Loucy (cell line): ENCODE measurements around the gene SLC7A6OS.

Source experiments
- H2AFZ ChIP-seq: fragments of 200-600 bp; sonication (generic); 2 replicates; pipeline ENCODE4 v1.6.0; 2016; ENCODE audit warnings: antibody characterized with exemption, mild to moderate bottlenecking, low read length, moderate library complexity
- H3F3A ChIP-seq: fragments of 200-600 bp; 2 replicates; pipeline ENCODE4 v1.6.0; 2016; ENCODE audit warnings: antibody characterized with exemption, low read depth, mild to moderate bottlenecking
- H3K27me3 ChIP-seq: fragments of 200-600 bp; sonication (generic); 2 replicates; pipeline ENCODE4 v1.6.1; 2014; ENCODE audit warnings: low read length, mild to moderate bottlenecking; ENCODE audit not compliant: insufficient read depth, poor library complexity, severe bottlenecking
- H3K36me3 ChIP-seq: fragments of 200-600 bp; sonication (generic); 2 replicates; pipeline ENCODE4 v1.6.1; 2016; ENCODE audit warnings: low read length; ENCODE audit not compliant: insufficient read depth
- H3K4me1 ChIP-seq: fragments of 200-600 bp; sonication (generic); 2 replicates; pipeline ENCODE4 v1.5.1; 2014; ENCODE audit warnings: low read length, mild to moderate bottlenecking; ENCODE audit not compliant: insufficient read depth, poor library complexity, severe bottlenecking
- H3K4me2 ChIP-seq: fragments of 200-600 bp; sonication (generic); 2 replicates; pipeline ENCODE4 v1.6.0; 2014; ENCODE audit warnings: antibody characterized with exemption, low read length, low read depth, mild to moderate bottlenecking; ENCODE audit not compliant: poor library complexity, severe bottlenecking
- H3K4me3 ChIP-seq: fragments of 200-600 bp; sonication (generic); 2 replicates; pipeline ENCODE4 v1.5.1; 2014; ENCODE audit warnings: low read length, mild to moderate bottlenecking, mixed read lengths; ENCODE audit not compliant: poor library complexity, severe bottlenecking
- H3K79me2 ChIP-seq: fragments of 200-600 bp; sonication (generic); 2 replicates; pipeline ENCODE4 v1.6.1; 2014; ENCODE audit warnings: low read length; ENCODE audit not compliant: insufficient read depth
- H3K9ac ChIP-seq: fragments of 200-600 bp; sonication (generic); 2 replicates; pipeline ENCODE4 v1.6.0; 2014; ENCODE audit warnings: mild to moderate bottlenecking, low read depth, low read length, moderate library complexity; ENCODE audit not compliant: poor library complexity, severe bottlenecking
- H3K9me2 ChIP-seq: fragments of 200-600 bp; sonication (generic); replicated peaks from 2 replicates; pipeline ENCODE4 v1.6.1; 2016; ENCODE audit warnings: low read depth, low read length, mixed read lengths
- H3K9me3 ChIP-seq: fragments of 200-600 bp; sonication (generic); 2 replicates; pipeline ENCODE4 v1.6.1; 2014; ENCODE audit warnings: mild to moderate bottlenecking, antibody characterized with exemption, low read length, low read depth; ENCODE audit not compliant: insufficient read depth
- H4K20me1 ChIP-seq: fragments of 200-600 bp; sonication (generic); 2 replicates; pipeline ENCODE4 v1.6.0; 2014; ENCODE audit warnings: antibody characterized with exemption, low read length, mild to moderate bottlenecking; ENCODE audit not compliant: insufficient read depth, poor library complexity, severe bottlenecking
- CTCF ChIP-seq: fragments of 200-600 bp; sonication (generic); conservative IDR thresholded peaks from 2 replicates; pipeline ENCODE4 v1.5.1; 2014; ENCODE audit warnings: mild to moderate bottlenecking, antibody characterized with exemption, low read length
- EZH2phosphoT487 ChIP-seq: fragments of 200-600 bp; IDR thresholded peaks from 2 replicates; pipeline ENCODE4 v1.6.1; 2018; ENCODE audit warnings: antibody characterized with exemption, mild to moderate bottlenecking, moderate library complexity, borderline replicate concordance

SLC7A6OS gene

GRCh38 chr16:68263559-68264127, 47.1 kb downstream of the SLC7A6OS start:
- Histone ChIP-seq H3K9me2 (no peaks in the 10 kb centered on the region), H3K79me2 (peaks cover 42% of the 10 kb centered on the region), H3K36me3 (peaks cover 10% of the 10 kb centered on the region; the same call in 1 of the 2 replicates), H3K4me2 (peak overlapping the region; percentile 78), H2AFZ (peak overlapping the region; percentile 80), H3K9me3 (no peaks in the 10 kb centered on the region), H3K4me1 (peaks cover 18% of the 10 kb centered on the region), H4K20me1 (peaks cover 9% of the 10 kb centered on the region), H3F3A (no peaks in the 10 kb centered on the region), H3K4me3 (peak overlapping the region; percentile 76), H3K9ac (peak overlapping the region; percentile 89), H3K27me3 (no peaks in the 10 kb centered on the region)
- TF ChIP-seq EZH2phosphoT487 (no peak), CTCF (peak; percentile 77; the same call in 1 of the 2 replicates)

GRCh38 chr16:68259007-68259825, 51.5 kb downstream of the SLC7A6OS start:
- Histone ChIP-seq H3K79me2 (no peaks in the 10 kb centered on the region), H3K4me1 (peaks cover 33% of the 10 kb centered on the region), H3K9me3 (no peaks in the 10 kb centered on the region), H2AFZ (no peak overlapping the region), H3K4me3 (no peak overlapping the region), H3F3A (no peaks in the 10 kb centered on the region), H3K9ac (peak overlapping the region; percentile 68), H3K9me2 (no peaks in the 10 kb centered on the region), H3K4me2 (no peak overlapping the region), H3K36me3 (peaks cover 24% of the 10 kb centered on the region; the same call in 1 of the 2 replicates), H3K27me3 (no peaks in the 10 kb centered on the region), H4K20me1 (no peaks in the 10 kb centered on the region)
- TF ChIP-seq EZH2phosphoT487 = no peak
- no peak for TF ChIP-seq CTCF

GRCh38 chr16:68257906-68258800, 52.6 kb downstream of the SLC7A6OS start:
- no peak for TF ChIP-seq EZH2phosphoT487
- TF ChIP-seq CTCF = no peak
- peak overlapping the region; percentile 55 for H3K4me3 ChIP-seq
- H3K9me2 ChIP-seq = no peaks in the 10 kb centered on the region
- H3K9ac ChIP-seq = peak overlapping the region; percentile 68
- no peaks in the 10 kb centered on the region for H4K20me1 ChIP-seq
- H3K4me2 ChIP-seq = peak overlapping the region; percentile 74
- no peaks in the 10 kb centered on the region for H3K79me2 ChIP-seq
- H3K4me1 ChIP-seq = peaks cover 33% of the 10 kb centered on the region
- H2AFZ ChIP-seq = no peak overlapping the region
- H3K27me3 ChIP-seq = no peaks in the 10 kb centered on the region
- H3F3A ChIP-seq = no peaks in the 10 kb centered on the region
- H3K36me3 ChIP-seq = peaks cover 24% of the 10 kb centered on the region; the same call in 1 of the 2 replicates
- no peaks in the 10 kb centered on the region for H3K9me3 ChIP-seq
